Caco-2 (cell line): ENCODE results near the gene PTTG2. TPM values are rescaled to one million over a fixed set of nuclear protein-coding genes. Genes with fewer than 3 reads are reported as not detected.
A peak's percentile ranks its signal among the peaks of the same experiment; 100 is the strongest.

Experiments
- BruUV-seq: library from RNA; stranded (reverse); fragments of 400-500 nt; replicated peaks from 2 replicates; lab custom pipeline; 2021; lab: Mats Ljungman, UMichigan
- CTCF ChIA-PET: fragments of 300-600 bp; sonication (Branson Sonifier 250); formaldehyde crosslinking; loops from one replicate; lab custom pipeline; 2022; ENCODE audit warnings: antibody characterized with exemption; lab: Charles Lee
- POLR2A ChIA-PET: fragments of 300-600 bp; sonication (Branson Sonifier 250); formaldehyde crosslinking; loops from one replicate; lab custom pipeline; 2022; ENCODE audit warnings: antibody characterized with exemption; lab: Charles Lee
- DNase-seq, 2 experiments: peaks; one replicate each; pipeline versions ENCODE4 v3.0.0 to v3.0.0-alpha.2; 2020 to 2022
- H3K27me3 ChIP-seq: replicated peaks from 2 replicates; pipeline ENCODE4 v1.6.0; 2011; ENCODE audit warnings: low read length; ENCODE audit not compliant: control insufficient read depth, insufficient read depth
- H3K36me3 ChIP-seq: 2 replicates; pipeline ENCODE4 v1.5.1; 2011; ENCODE audit warnings: low read length; ENCODE audit not compliant: control insufficient read depth, insufficient read depth
- H3K4me1 ChIP-seq: fragments of 250-450 bp; sonication (Bioruptor Pico); 2 replicates; pipeline ENCODE4 v1.5.1; 2020; ENCODE audit warnings: mild to moderate bottlenecking
- H3K4me3 ChIP-seq: 2 replicates; pipeline ENCODE4 v1.5.1; 2011; ENCODE audit warnings: low read depth, mild to moderate bottlenecking, control low read depth, low read length
- H3K9me3 ChIP-seq: fragments of 250-450 bp; sonication (Bioruptor Pico); 2 replicates; pipeline ENCODE4 v1.5.1; 2020; ENCODE audit warnings: mild to moderate bottlenecking, moderate library complexity
- H3K27ac Mint-ChIP-seq: one replicate; pipeline ENCODE4 v1.8.0; 2022; ENCODE audit warnings: mixed read lengths; ENCODE audit not compliant: unreplicated experiment
- H3K27me3 Mint-ChIP-seq: one replicate; pipeline ENCODE4 v1.8.0; 2022; ENCODE audit warnings: mixed read lengths; ENCODE audit not compliant: insufficient read depth, unreplicated experiment
- H3K36me3 Mint-ChIP-seq: one replicate; pipeline ENCODE4 v1.8.0; 2022; ENCODE audit warnings: mild to moderate bottlenecking, mixed read lengths; ENCODE audit not compliant: insufficient read depth, unreplicated experiment
- H3K4me1 Mint-ChIP-seq: one replicate; pipeline ENCODE4 v1.8.0; 2022; ENCODE audit warnings: low read depth, mixed read lengths; ENCODE audit not compliant: unreplicated experiment
- H3K4me3 Mint-ChIP-seq: one replicate; pipeline ENCODE4 v1.8.0; 2022; ENCODE audit warnings: mild to moderate bottlenecking, moderate library complexity, mixed read lengths; ENCODE audit not compliant: unreplicated experiment
- H3K9me3 Mint-ChIP-seq: one replicate; pipeline ENCODE4 v1.8.0; 2022; ENCODE audit warnings: mixed read lengths; ENCODE audit not compliant: unreplicated experiment
- intact Hi-C: fragments of 100-400 bp; cut with micrococcal nuclease; formaldehyde crosslinking; loops from one replicate; pipeline ENCODE4 v1.10.0; 2022; ENCODE audit not compliant: unreplicated experiment
- total RNA-seq: library from RNA; stranded (reverse); gene quantifications from 2 replicates; pipeline ENCODE4 v1.2.3, GENCODE V29; 2022
- TF ChIP-seq, protein P1 (sequence below), 2 experiments: fragments of 200-600 bp in 1 of 2; IDR thresholded peaks; 1 replicate in 1 of 2; 2 replicates in 1 of 2; pipeline versions ENCODE4 v1.5.1 to v1.8.0; 2011 to 2022; ENCODE audit warnings: antibody characterized with exemption in 1 of 2, control low read depth in 1 of 2, inconsistent platforms in 1 of 2, low read depth in 1 of 2, low read length in 1 of 2, mild to moderate bottlenecking in 1 of 2, moderate library complexity in 1 of 2; ENCODE audit not compliant: insufficient read depth in 1 of 2, severe bottlenecking in 1 of 2, unreplicated experiment in 1 of 2

The PTTG2 gene
- total RNA-seq, 1 experiment from 2014 or later = not detected

DNA sequence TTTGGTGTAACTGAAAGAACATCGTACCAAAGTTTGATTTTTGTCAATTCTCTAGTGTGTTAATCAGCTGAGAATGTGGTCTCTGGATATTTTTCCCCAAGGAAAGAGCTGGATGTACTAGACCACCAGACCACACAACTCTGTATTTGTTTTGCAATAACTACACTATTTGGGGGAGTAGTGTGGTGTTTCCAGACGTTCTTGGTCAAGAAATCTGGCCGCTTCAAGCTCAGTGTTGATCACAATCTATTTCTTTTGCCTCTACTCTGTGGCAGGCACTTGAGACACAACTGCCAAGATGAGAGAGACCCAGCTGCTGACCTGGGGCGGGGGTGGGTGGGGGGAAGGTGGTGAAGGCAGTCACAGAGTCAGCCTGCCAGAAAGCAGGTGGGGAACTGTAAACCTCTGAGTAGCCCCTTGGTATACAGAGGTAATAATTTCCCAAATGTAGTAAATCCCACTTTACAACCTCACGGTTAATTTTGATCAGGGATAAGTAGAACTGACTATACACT, 30.6 kb downstream of the PTTG2 start:
- Histone ChIP-seq H3K4me3 (no peak overlapping the region), H3K27me3 (no peaks in the 10 kb centered on the region), H3K4me1 (peaks cover 22% of the 10 kb centered on the region), H3K36me3 (no peaks in the 10 kb centered on the region), H3K9me3 (no peaks in the 10 kb centered on the region)
- intact Hi-C loops = no loop called here
- no peak overlapping the region for H3K27ac Mint-ChIP-seq
- H3K4me3 Mint-ChIP-seq = no peak overlapping the region
- CTCF ChIA-PET = no interaction called here
- TF ChIP-seq, protein P1, sequence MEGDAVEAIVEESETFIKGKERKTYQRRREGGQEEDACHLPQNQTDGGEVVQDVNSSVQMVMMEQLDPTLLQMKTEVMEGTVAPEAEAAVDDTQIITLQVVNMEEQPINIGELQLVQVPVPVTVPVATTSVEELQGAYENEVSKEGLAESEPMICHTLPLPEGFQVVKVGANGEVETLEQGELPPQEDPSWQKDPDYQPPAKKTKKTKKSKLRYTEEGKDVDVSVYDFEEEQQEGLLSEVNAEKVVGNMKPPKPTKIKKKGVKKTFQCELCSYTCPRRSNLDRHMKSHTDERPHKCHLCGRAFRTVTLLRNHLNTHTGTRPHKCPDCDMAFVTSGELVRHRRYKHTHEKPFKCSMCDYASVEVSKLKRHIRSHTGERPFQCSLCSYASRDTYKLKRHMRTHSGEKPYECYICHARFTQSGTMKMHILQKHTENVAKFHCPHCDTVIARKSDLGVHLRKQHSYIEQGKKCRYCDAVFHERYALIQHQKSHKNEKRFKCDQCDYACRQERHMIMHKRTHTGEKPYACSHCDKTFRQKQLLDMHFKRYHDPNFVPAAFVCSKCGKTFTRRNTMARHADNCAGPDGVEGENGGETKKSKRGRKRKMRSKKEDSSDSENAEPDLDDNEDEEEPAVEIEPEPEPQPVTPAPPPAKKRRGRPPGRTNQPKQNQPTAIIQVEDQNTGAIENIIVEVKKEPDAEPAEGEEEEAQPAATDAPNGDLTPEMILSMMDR (IDR thresholded peaks at IDR 0.05; ENCODE audit: insufficient read depth in 1 of 2, low read depth in 1 of 2, low read length in 1 of 2, severe bottlenecking in 1 of 2, unreplicated experiment in 1 of 2) = no peak
- H3K9me3 Mint-ChIP-seq = peaks cover 10% of the 10 kb centered on the region
- H3K27me3 Mint-ChIP-seq = no peaks in the 10 kb centered on the region
- no peak for DNase-seq
- H3K4me1 Mint-ChIP-seq = peaks cover 26% of the 10 kb centered on the region
- peaks cover 6% of the 10 kb centered on the region for H3K36me3 Mint-ChIP-seq
- BruUV-seq = no TSS peak
- POLR2A ChIA-PET = no interaction called here

DNA sequence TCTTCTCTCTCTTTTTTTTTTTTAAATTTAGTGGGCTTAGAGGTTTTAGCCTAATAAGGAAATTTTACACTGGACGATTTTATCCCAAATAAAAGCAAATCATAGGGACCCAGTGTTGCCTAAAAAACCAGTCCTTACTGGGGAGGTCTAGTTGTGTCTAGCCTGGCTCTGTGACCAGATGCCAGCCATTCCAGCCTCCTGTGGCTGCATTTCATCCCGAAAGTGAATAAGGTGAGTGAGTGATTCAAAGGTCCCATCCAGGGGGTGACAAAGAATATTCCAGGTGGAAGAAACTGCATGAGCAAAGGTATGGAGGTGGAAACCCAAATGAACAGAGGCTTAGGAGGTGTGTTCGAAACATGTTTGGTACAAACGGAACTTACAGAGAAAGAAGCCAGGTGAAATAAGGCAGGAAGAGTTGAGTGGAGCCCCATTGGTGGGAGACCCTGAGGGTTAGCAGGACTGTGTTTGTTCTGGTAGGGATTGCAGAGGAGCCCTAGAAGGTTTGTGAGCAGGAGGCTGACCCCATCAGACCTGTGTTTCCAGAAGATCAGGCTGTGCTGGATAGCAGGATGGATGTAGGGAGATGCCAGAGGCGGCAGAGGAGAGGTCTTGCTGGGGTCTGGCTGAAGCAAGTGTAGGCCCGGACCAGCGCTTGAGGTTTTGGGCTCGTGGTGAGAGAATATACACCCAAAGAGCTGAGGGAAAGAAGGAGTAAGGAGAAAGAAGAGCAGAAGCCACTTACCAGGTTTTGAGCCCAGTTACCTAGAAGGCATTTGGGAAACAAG, 31.6 kb downstream of the PTTG2 start:
- CTCF ChIA-PET = no interaction called here
- BruUV-seq = no TSS peak
- H3K27me3 Mint-ChIP-seq = no peaks in the 10 kb centered on the region

DNA sequence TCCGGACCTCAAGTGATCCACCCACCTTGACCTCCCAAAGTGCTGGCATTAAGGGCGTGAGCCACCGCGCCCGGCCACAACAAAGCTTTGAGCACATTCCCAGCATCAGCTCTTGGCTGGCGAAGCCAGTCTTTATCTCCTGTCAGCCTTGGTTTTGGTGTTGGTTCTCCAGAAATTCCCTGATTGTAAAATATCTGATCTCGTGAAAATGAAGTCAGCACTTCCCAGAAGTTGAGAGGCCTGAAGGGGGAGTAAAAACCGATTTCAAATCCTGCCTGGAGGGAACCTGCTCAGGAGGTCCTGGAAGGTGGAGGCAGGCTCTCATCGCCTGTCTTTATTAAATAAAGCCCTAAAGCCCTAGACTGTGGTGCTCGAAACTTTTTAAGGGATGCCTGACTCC, 33.6 kb downstream of the PTTG2 start:
- no peaks in the 10 kb centered on the region for H3K36me3 ChIP-seq
- intact Hi-C loops = no loop called here
- no peaks in the 10 kb centered on the region for H3K9me3 ChIP-seq
- H3K9me3 Mint-ChIP-seq = peaks cover 10% of the 10 kb centered on the region
- POLR2A ChIA-PET = no interaction called here
- no TSS peak for BruUV-seq
- H3K4me1 ChIP-seq = peaks cover 12% of the 10 kb centered on the region
- H3K4me1 Mint-ChIP-seq = peaks cover 21% of the 10 kb centered on the region
- no peak overlapping the region for H3K27ac Mint-ChIP-seq
- no peak overlapping the region for H3K4me3 ChIP-seq
- H3K4me3 Mint-ChIP-seq = no peak overlapping the region
- H3K27me3 Mint-ChIP-seq = no peaks in the 10 kb centered on the region
- peaks cover 6% of the 10 kb centered on the region for H3K36me3 Mint-ChIP-seq
- CTCF ChIA-PET = no interaction called here
- no peak for DNase-seq
- H3K27me3 ChIP-seq = no peaks in the 10 kb centered on the region
- TF ChIP-seq, protein P1 (IDR thresholded peaks at IDR 0.05; ENCODE audit: insufficient read depth in 1 of 2, low read depth in 1 of 2, low read length in 1 of 2, severe bottlenecking in 1 of 2, unreplicated experiment in 1 of 2) = no peak

More for the DNA sequence above, 31.6 kb downstream of the PTTG2 start:
- Histone ChIP-seq H3K4me1 (peaks cover 22% of the 10 kb centered on the region), H3K9me3 (no peaks in the 10 kb centered on the region), H3K4me3 (no peak overlapping the region), H3K27me3 (no peaks in the 10 kb centered on the region), H3K36me3 (no peaks in the 10 kb centered on the region)
- H3K27ac Mint-ChIP-seq = peak overlapping the region; percentile 79
- H3K4me1 Mint-ChIP-seq = peaks cover 26% of the 10 kb centered on the region
- DNase-seq = no peak
- intact Hi-C loops = no loop called here
- H3K4me3 Mint-ChIP-seq = no peak overlapping the region
- H3K36me3 Mint-ChIP-seq = peaks cover 6% of the 10 kb centered on the region
- POLR2A ChIA-PET = no interaction called here
- H3K9me3 Mint-ChIP-seq = peaks cover 10% of the 10 kb centered on the region
- TF ChIP-seq, protein P1 (IDR thresholded peaks at IDR 0.05; ENCODE audit: insufficient read depth in 1 of 2, low read depth in 1 of 2, low read length in 1 of 2, severe bottlenecking in 1 of 2, unreplicated experiment in 1 of 2) = no peak
